ENCODE results near the gene IFNG-AS1. TPM values are rescaled to one million over a fixed set of nuclear protein-coding genes. Genes with fewer than 3 reads are reported as not detected.

Gene IFNG-AS1
- total RNA-seq, result not detected

DNA sequence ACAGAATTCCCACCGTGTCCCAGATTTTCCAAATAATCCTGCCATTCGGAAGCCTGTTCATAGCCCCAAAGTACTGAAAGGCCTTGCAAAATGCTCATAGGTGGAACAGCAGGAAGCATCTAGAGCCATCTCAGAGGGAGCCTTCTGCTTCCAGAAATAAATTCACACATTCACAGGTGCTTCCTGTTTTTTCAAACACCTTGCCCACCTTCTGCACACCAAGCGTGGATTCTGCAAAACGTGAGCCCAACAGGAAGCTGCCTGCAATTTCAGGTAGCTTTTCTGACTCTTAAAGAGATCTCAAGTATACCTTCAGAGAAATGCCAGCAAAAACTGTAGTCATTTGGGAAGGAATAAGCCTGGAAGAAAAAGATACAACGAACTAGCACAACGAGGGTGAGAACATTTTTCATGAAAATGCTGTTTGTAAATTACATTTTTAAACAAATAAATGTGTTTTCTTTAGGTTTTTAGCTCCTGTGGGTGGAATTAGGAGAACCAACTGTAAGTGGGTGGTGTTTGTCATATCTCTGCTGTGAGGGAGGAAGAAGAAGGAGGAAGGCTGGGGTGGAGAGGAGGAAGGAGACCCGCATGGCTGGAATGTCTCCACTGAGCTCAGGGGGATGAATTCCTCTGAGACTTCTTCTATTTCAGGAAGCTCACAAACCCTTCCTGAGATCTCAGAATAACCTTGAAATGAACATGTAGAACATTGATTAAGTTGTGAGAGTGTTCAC, at the start of gene IFNG-AS1:
IFNG-AS1 (plus strand) TSS at position 264 of the 737 bp plus-strand sequence.
- TF ChIP-seq POLR2AphosphoS5 (IDR thresholded peaks at IDR 0.05), result no peak
- TF ChIP-seq, protein P1, sequence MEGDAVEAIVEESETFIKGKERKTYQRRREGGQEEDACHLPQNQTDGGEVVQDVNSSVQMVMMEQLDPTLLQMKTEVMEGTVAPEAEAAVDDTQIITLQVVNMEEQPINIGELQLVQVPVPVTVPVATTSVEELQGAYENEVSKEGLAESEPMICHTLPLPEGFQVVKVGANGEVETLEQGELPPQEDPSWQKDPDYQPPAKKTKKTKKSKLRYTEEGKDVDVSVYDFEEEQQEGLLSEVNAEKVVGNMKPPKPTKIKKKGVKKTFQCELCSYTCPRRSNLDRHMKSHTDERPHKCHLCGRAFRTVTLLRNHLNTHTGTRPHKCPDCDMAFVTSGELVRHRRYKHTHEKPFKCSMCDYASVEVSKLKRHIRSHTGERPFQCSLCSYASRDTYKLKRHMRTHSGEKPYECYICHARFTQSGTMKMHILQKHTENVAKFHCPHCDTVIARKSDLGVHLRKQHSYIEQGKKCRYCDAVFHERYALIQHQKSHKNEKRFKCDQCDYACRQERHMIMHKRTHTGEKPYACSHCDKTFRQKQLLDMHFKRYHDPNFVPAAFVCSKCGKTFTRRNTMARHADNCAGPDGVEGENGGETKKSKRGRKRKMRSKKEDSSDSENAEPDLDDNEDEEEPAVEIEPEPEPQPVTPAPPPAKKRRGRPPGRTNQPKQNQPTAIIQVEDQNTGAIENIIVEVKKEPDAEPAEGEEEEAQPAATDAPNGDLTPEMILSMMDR (IDR thresholded peaks at IDR 0.05), result no peak
- no peak for TF ChIP-seq POLR2A (IDR thresholded peaks at IDR 0.05)
- no peaks in the 10 kb centered on the region for H3K9me3 ChIP-seq
- H3K4me1 ChIP-seq (replicated peaks), result no peaks in the 10 kb centered on the region
- H3K4me3 ChIP-seq, result no peak within 1 kb of the TSS
- DNase-seq (ENCODE audit: low spot score), result no peak
- no peaks in the 10 kb centered on the region for H3K27me3 ChIP-seq (replicated peaks; ENCODE audit: insufficient read depth)
- intact Hi-C loops (cut with DNase I), result no loop called here
- no peaks in the 10 kb centered on the region for H3K36me3 ChIP-seq
- no peak within 1 kb of the TSS for H3K27ac ChIP-seq
- WGBS, result 71% methylated on average over 7 of the region's 7 CpGs

DNA sequence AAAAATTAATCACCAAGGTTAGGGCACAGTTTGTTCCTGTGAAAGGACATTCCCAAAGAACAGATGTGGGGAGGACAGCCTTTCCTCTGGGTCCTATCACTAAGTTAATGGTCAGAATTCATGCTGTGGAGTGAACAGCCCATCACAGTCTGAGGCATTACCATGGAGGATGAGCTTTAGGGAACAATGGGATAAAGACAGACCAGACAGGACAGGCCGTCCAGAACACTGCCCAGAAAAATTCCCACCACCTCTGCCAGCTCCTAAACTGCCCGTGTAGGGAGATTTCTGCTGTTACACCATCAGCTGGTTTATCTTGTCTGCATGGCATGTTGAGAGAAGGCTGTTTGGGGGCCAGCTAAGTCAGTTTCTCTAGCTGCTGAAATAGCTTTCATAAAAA, 49.6 kb upstream of the IFNG-AS1 start:
- Histone ChIP-seq H3K9me3 (no peaks in the 10 kb centered on the region), H3K36me3 (no peaks in the 10 kb centered on the region), H3K4me3 (no peak overlapping the region), H3K27ac (no peak overlapping the region), H3K27me3 (replicated peaks; ENCODE audit: insufficient read depth) (no peaks in the 10 kb centered on the region), H3K4me1 (replicated peaks) (peaks cover 2% of the 10 kb centered on the region)
- DNase-seq (ENCODE audit: low spot score), result no peak
- intact Hi-C loops (cut with DNase I), result loop anchor here (5.0 kb wide), 2 partner anchors 222 to 497 kb away; no protein-coding TSS in a partner anchor
- WGBS, result 24% methylated on average over 2 of the region's 2 CpGs
- TF ChIP-seq, protein P1 (IDR thresholded peaks at IDR 0.05), result no peak
- TF ChIP-seq POLR2A (IDR thresholded peaks at IDR 0.05) (no peak), POLR2AphosphoS5 (IDR thresholded peaks at IDR 0.05) (no peak)

DNA sequence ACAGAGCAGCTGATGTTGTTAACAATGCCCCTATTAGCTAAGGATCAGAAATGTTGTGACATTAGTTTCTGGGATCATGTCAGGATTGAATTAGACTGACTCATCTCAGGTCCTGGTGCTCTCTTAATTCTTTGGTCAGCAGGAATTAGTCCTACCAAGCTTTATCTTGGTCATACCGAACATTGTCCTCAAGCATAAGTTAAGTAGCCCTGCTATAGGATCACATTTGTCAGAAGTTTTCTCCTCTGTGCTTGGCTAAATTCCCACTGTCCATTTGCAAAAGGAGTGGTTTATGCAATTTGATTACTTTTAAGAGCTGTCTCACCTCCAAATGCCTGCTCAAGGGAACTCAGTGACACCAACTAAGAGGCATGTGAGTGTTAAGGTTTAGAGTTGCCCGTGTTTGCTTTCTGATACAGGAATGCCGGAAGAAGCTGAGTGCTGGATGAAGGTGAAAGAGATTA, 48.4 kb upstream of the IFNG-AS1 start:
- Histone ChIP-seq H3K27ac (no peak overlapping the region), H3K4me1 (replicated peaks) (peaks cover 2% of the 10 kb centered on the region), H3K27me3 (replicated peaks; ENCODE audit: insufficient read depth) (no peaks in the 10 kb centered on the region), H3K4me3 (no peak overlapping the region), H3K36me3 (no peaks in the 10 kb centered on the region), H3K9me3 (no peaks in the 10 kb centered on the region)
- TF ChIP-seq, protein P1 (IDR thresholded peaks at IDR 0.05), result no peak
- intact Hi-C loops (cut with DNase I), result loop anchor here (5.0 kb wide), 2 partner anchors 224 to 499 kb away; no protein-coding TSS in a partner anchor
- DNase-seq (ENCODE audit: low spot score), result no peak
- 39% methylated on average over 3 of the region's 3 CpGs for WGBS

DNA sequence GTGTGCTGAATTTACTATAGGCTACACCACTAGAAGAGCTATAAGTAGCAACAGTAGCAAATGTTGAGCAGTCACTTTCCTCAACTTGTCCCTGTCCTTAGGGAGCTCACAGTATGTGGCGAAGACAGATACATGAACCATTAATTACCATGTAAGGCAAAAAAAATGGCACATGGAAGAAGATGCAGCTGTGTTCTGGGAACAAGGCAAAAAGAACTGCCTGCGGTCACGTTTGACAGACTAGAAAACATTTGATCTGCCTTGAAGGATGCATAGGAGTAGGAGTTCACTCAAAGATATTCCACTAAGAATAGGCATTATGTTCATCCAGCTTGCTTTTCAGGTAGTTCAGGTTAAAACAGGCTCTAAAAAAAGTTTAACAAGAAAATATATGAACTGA, 46.5 kb upstream of the IFNG-AS1 start:
- intact Hi-C loops (cut with DNase I), result loop anchor here (2.0 to 5.0 kb wide), 4 partner anchors 225 to 588 kb away; partner anchors contain the start of gene DYRK2
- no peaks in the 10 kb centered on the region for H3K27me3 ChIP-seq (replicated peaks; ENCODE audit: insufficient read depth)
- H3K36me3 ChIP-seq, result no peaks in the 10 kb centered on the region
- H3K27ac ChIP-seq, result no peak overlapping the region
- H3K9me3 ChIP-seq, result no peaks in the 10 kb centered on the region
- no peak overlapping the region for H3K4me3 ChIP-seq
- TF ChIP-seq POLR2A (IDR thresholded peaks at IDR 0.05), result no peak
- TF ChIP-seq, protein P1 (IDR thresholded peaks at IDR 0.05), result no peak
- no peak for TF ChIP-seq POLR2AphosphoS5 (IDR thresholded peaks at IDR 0.05)
- 66% methylated on average over 3 of the region's 3 CpGs for WGBS
- DNase-seq (ENCODE audit: low spot score), result no peak
- peaks cover 2% of the 10 kb centered on the region for H3K4me1 ChIP-seq (replicated peaks)
